ENCODE data around the gene CCNQ. TPM values are rescaled to one million over a fixed set of nuclear protein-coding genes. Genes with fewer than 3 reads are reported as not detected.

The CCNQ gene
- total RNA-seq, 1 experiment from 2014 or later = 32.4 TPM

GRCh38 chrX:153609917-153610835 lies 11.2 kb upstream of the CCNQ start:
- H3K27ac ChIP-seq (ENCODE audit: low read depth, low read length, poor library complexity, severe bottlenecking) = no peak overlapping the region
- TF ChIP-seq EZH2 (IDR thresholded peaks at IDR 0.05; ENCODE audit: borderline replicate concordance, low read depth, low read length, poor library complexity, severe bottlenecking) (no peak), CTCF (conservative IDR thresholded peaks at IDR 0.05; ENCODE audit: low read depth, low read length) (peak; percentile 85)
- H3K36me3 ChIP-seq (ENCODE audit: insufficient read depth, low read length, poor library complexity, severe bottlenecking) = no peaks in the 10 kb centered on the region
- H3K9me3 ChIP-seq (ENCODE audit: low read depth, low read length, poor library complexity, severe bottlenecking) = no peaks in the 10 kb centered on the region
- DNase-seq (ENCODE audit: low spot score) = peak; percentile 80
- CTCF ChIA-PET = interaction anchor here (0.7 to 1.2 kb wide), 3 partner anchors 11 to 59 kb away, joined by 3 to 5 read pairs (median 5); no protein-coding TSS in a partner anchor
- peaks cover 31% of the 10 kb centered on the region for H3K27me3 ChIP-seq (replicated peaks; ENCODE audit: insufficient read depth, low read depth, low read length, poor library complexity)
- POLR2A ChIA-PET (ENCODE audit: low non-redundant PET) = no interaction called here
- no TSS peak for BruUV-seq (replicated peaks)
- intact Hi-C loops (cut with micrococcal nuclease; ENCODE audit: unreplicated experiment) = loop anchor here (1.0 kb wide), 2 partner anchors 52 to 57 kb away; no protein-coding TSS in a partner anchor
- H3K4me1 ChIP-seq (ENCODE audit: insufficient read depth, low read length, poor library complexity, severe bottlenecking) = no peaks in the 10 kb centered on the region
- H3K4me3 ChIP-seq (ENCODE audit: low read depth, low read length, poor library complexity, severe bottlenecking) = peak overlapping the region; percentile 35

- Histone ChIP-seq H3K4me3 (ENCODE audit: low read depth, low read length, poor library complexity, severe bottlenecking) (no peak overlapping the region), H3K36me3 (ENCODE audit: insufficient read depth, low read length, poor library complexity, severe bottlenecking) (no peaks in the 10 kb centered on the region), H3K9me3 (ENCODE audit: low read depth, low read length, poor library complexity, severe bottlenecking) (no peaks in the 10 kb centered on the region), H3K4me1 (ENCODE audit: insufficient read depth, low read length, poor library complexity, severe bottlenecking) (no peaks in the 10 kb centered on the region), H3K27me3 (replicated peaks; ENCODE audit: insufficient read depth, low read depth, low read length, poor library complexity) (peaks cover 17% of the 10 kb centered on the region), H3K27ac (ENCODE audit: low read depth, low read length, poor library complexity, severe bottlenecking) (no peak overlapping the region)
- TF ChIP-seq CTCF (conservative IDR thresholded peaks at IDR 0.05; ENCODE audit: low read depth, low read length) (no peak), EZH2 (IDR thresholded peaks at IDR 0.05; ENCODE audit: borderline replicate concordance, low read depth, low read length, poor library complexity, severe bottlenecking) (no peak)
- no peak for DNase-seq (ENCODE audit: low spot score)
- CTCF ChIA-PET = interaction anchor here (0.8 to 1.2 kb wide), 2 partner anchors 58 to 60 kb away, joined by 3 to 5 read pairs; no protein-coding TSS in a partner anchor
- BruUV-seq (replicated peaks) = no TSS peak
- intact Hi-C loops (cut with micrococcal nuclease; ENCODE audit: unreplicated experiment) = loop anchor here (1.0 kb wide), 1 partner anchor 53 kb away; no protein-coding TSS in a partner anchor
- POLR2A ChIA-PET (ENCODE audit: low non-redundant PET) = no interaction called here
Observed at GRCh38 chrX:153608806-153609205, 9.9 kb upstream of the CCNQ start.

- Histone ChIP-seq H3K9me3 (ENCODE audit: low read depth, low read length, poor library complexity, severe bottlenecking) (no peaks in the 10 kb centered on the region), H3K36me3 (ENCODE audit: insufficient read depth, low read length, poor library complexity, severe bottlenecking) (no peaks in the 10 kb centered on the region), H3K4me1 (ENCODE audit: insufficient read depth, low read length, poor library complexity, severe bottlenecking) (no peaks in the 10 kb centered on the region), H3K27me3 (replicated peaks; ENCODE audit: insufficient read depth, low read depth, low read length, poor library complexity) (peaks cover 13% of the 10 kb centered on the region), H3K4me3 (ENCODE audit: low read depth, low read length, poor library complexity, severe bottlenecking) (no peak overlapping the region), H3K27ac (ENCODE audit: low read depth, low read length, poor library complexity, severe bottlenecking) (no peak overlapping the region)
- intact Hi-C loops (cut with micrococcal nuclease; ENCODE audit: unreplicated experiment) = no loop called here
- BruUV-seq (replicated peaks) = no TSS peak
- ChIA-PET POLR2A (ENCODE audit: low non-redundant PET) (no interaction called here), CTCF (no interaction called here)
- no peak for TF ChIP-seq CTCF (conservative IDR thresholded peaks at IDR 0.05; ENCODE audit: low read depth, low read length)
- DNase-seq (ENCODE audit: low spot score) = no peak
Observed at GRCh38 chrX:153608376-153608775, 9.4 kb upstream of the CCNQ start.

Measured in A673 (cell line).